Activated B cell treated with CpG ODN at 0.5 μM for 24 hours (primary cell): ENCODE measurements around the gene DAPK1. TPM values are rescaled to one million over a fixed set of nuclear protein-coding genes. Genes with fewer than 3 reads are reported as not detected.

Experiments
- ATAC-seq: fragments of 200-7000 bp; cut with Tn5 transposase; one replicate; pipeline ENCODE4 v1.10.0; 2021; ENCODE audit warnings: low read depth, mild to moderate bottlenecking, moderate library complexity
- CTCF ChIA-PET: fragments of 350-600 bp; sonication (Branson Sonifier 250); formaldehyde crosslinking; loops from one replicate; lab custom pipeline; 2021; ENCODE audit warnings: antibody characterized with exemption; lab: Charles Lee
- POLR2A ChIA-PET: fragments of 350-600 bp; sonication (Branson Sonifier 250); formaldehyde crosslinking; loops from one replicate; lab custom pipeline; 2021; ENCODE audit warnings: antibody characterized with exemption; lab: Charles Lee
- DNase-seq: peaks from one replicate; pipeline ENCODE4 v3.0.0; 2022
- H3K27ac Mint-ChIP-seq: one replicate; pipeline ENCODE4 v1.8.0; 2020; ENCODE audit warnings: mixed read lengths
- H3K27me3 Mint-ChIP-seq: one replicate; pipeline ENCODE4 v1.8.0; 2021; ENCODE audit warnings: mixed read lengths
- H3K36me3 Mint-ChIP-seq: one replicate; pipeline ENCODE4 v1.8.0; 2021; ENCODE audit warnings: low read depth, mixed read lengths
- H3K4me1 Mint-ChIP-seq: one replicate; pipeline ENCODE4 v1.8.0; 2021; ENCODE audit warnings: mixed read lengths
- H3K4me3 Mint-ChIP-seq: one replicate; pipeline ENCODE4 v1.8.0; 2020; ENCODE audit warnings: mild to moderate bottlenecking, mixed read lengths
- H3K9me3 Mint-ChIP-seq: one replicate; pipeline ENCODE4 v1.8.0; 2020; ENCODE audit warnings: mixed read lengths
- intact Hi-C: fragments of 100-400 bp; cut with micrococcal nuclease; formaldehyde crosslinking; loops from one replicate; pipeline ENCODE4 v1.15.1; 2024
- total RNA-seq: library from RNA; stranded (reverse); gene quantifications from 2 replicates; pipeline ENCODE4 v1.2.3, GENCODE V29; 2022
- TF ChIP-seq, protein P1 (sequence below): fragments of 200-600 bp; IDR thresholded peaks from one replicate; pipeline ENCODE4 v1.8.0; 2022; ENCODE audit warnings: antibody characterized with exemption, mild to moderate bottlenecking

Gene DAPK1
- total RNA-seq, 1 donor from 2014 or later, result 1.0 TPM

DNA sequence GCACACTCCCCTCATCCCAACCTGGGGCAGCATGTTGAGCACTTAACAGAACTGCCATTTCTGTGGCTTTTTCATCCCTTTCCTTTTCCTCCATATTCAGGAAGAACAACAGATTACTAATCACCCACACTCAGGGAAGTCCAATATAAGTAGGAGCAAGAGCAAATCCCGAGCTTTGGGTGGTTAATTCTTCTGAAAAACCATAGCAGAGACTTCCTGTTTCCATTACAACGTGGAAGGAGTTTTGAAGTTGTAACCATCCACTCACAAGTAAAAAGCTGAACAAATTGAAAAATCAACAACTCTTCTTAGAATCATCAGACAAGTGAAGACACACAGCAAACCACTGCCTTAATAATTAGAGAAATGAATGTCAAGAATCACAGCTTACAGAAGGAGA is 236.4 kb downstream of the DAPK1 start:
- intact Hi-C loops, result no loop called here
- ATAC-seq (no peak), DNase-seq (no peak)
- Mint-ChIP-seq H3K27ac (no peak overlapping the region), H3K4me1 (no peaks in the 10 kb centered on the region), H3K36me3 (no peaks in the 10 kb centered on the region), H3K9me3 (peaks cover 5% of the 10 kb centered on the region), H3K4me3 (no peak overlapping the region), H3K27me3 (peaks cover 16% of the 10 kb centered on the region)
- POLR2A ChIA-PET, result no interaction called here
- TF ChIP-seq, protein P1, sequence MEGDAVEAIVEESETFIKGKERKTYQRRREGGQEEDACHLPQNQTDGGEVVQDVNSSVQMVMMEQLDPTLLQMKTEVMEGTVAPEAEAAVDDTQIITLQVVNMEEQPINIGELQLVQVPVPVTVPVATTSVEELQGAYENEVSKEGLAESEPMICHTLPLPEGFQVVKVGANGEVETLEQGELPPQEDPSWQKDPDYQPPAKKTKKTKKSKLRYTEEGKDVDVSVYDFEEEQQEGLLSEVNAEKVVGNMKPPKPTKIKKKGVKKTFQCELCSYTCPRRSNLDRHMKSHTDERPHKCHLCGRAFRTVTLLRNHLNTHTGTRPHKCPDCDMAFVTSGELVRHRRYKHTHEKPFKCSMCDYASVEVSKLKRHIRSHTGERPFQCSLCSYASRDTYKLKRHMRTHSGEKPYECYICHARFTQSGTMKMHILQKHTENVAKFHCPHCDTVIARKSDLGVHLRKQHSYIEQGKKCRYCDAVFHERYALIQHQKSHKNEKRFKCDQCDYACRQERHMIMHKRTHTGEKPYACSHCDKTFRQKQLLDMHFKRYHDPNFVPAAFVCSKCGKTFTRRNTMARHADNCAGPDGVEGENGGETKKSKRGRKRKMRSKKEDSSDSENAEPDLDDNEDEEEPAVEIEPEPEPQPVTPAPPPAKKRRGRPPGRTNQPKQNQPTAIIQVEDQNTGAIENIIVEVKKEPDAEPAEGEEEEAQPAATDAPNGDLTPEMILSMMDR, result no peak
- CTCF ChIA-PET, result no interaction called here

DNA sequence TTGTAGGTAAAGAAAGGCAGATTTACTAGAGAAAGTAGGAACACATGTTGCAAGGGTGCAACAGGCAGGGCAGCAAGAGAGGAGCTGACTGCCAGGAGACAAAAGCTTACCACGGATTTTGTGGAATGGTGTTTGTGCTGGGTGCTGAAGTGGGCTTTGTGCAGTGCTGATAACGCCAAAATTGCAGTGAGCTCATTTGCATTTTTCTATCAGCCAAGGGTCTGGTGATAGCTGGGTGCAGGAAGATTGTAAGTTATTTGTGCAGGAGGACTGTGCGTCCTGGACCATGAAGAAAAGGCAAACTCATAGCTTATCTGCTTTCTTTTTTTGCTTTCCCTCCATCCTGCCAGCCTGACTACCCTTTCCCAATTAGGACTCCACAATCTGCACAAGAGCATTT is 241.9 kb downstream of the DAPK1 start:
- Mint-ChIP-seq H3K4me3 (no peak overlapping the region), H3K27me3 (peaks cover 7% of the 10 kb centered on the region), H3K36me3 (no peaks in the 10 kb centered on the region), H3K9me3 (peaks cover 5% of the 10 kb centered on the region), H3K4me1 (no peaks in the 10 kb centered on the region), H3K27ac (no peak overlapping the region)
- intact Hi-C loops, result no loop called here
- TF ChIP-seq, protein P1, result no peak
- no peak for ATAC-seq
- no peak for DNase-seq
- POLR2A ChIA-PET, result no interaction called here
- CTCF ChIA-PET, result no interaction called here

DNA sequence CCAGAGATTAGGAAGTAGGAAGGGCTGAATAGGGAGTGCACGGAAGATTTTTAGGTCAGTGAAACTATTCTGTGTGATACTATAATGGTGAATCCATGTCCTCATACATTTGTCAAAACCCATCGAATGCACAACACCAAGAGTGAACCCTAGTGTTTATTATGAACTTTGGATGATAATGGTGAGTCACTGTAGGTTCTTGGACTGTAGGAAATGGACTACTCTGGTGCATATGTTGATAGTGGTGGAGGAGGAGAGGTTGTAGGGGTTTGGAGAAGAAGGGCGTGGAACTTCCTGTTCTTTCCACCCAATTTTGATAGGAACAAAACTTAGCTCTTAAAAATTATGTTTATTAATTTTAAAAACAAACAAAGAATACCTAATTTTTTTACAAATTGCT is 242.5 kb downstream of the DAPK1 start:
- TF ChIP-seq, protein P1, result no peak
- no peak overlapping the region for H3K27ac Mint-ChIP-seq
- CTCF ChIA-PET, result no interaction called here
- DNase-seq (no peak), ATAC-seq (no peak)
- no peak overlapping the region for H3K4me3 Mint-ChIP-seq
- H3K4me1 Mint-ChIP-seq, result no peaks in the 10 kb centered on the region
- no peaks in the 10 kb centered on the region for H3K36me3 Mint-ChIP-seq
- POLR2A ChIA-PET, result no interaction called here
- H3K27me3 Mint-ChIP-seq, result peaks cover 7% of the 10 kb centered on the region
- peaks cover 5% of the 10 kb centered on the region for H3K9me3 Mint-ChIP-seq
- intact Hi-C loops, result no loop called here

DNA sequence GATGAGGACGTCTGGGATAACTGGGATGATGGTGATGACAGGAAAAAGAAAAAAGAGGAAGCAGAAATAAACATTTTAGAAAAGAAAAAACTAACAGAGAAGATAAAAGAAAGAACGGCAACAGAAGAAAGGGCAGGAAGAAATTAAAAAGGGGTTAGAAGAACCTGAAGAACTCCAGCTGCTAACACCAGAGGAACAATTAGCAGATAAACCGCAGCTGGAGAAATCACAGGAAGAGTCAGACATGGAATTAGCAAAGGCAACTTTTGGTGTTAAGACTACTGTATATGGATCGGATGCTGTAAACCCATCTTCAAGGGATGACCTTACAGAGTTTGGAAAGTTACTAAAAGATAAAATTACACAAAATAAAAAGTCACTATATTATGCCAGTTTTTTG is 243.7 kb downstream of the DAPK1 start:
- ChIA-PET POLR2A (no interaction called here), CTCF (no interaction called here)
- peaks cover 4% of the 10 kb centered on the region for H3K27me3 Mint-ChIP-seq
- H3K36me3 Mint-ChIP-seq, result no peaks in the 10 kb centered on the region
- no peak overlapping the region for H3K27ac Mint-ChIP-seq
- ATAC-seq, result no peak
- H3K9me3 Mint-ChIP-seq, result peaks cover 5% of the 10 kb centered on the region
- TF ChIP-seq, protein P1, result no peak
- intact Hi-C loops, result no loop called here
- no peaks in the 10 kb centered on the region for H3K4me1 Mint-ChIP-seq
- DNase-seq, result no peak
- no peak overlapping the region for H3K4me3 Mint-ChIP-seq

DNA sequence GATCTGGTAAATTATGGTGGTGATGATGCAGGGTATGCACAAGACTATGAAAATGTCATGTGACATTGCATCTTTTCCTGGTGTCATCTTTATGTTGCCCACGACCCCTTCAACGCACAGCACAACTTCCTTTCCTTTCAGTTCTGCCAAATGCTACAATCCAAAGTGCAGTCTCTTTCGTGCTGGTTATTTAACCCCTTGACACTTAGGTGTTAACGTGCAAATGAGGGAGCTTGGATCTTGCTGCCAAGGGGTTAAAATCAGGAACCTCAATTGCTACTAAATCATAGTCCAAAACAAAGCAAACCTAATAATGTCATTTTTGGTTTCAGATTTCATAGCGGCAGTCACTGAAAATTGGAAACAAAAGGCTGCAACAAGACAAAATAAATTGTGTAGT is 244.2 kb downstream of the DAPK1 start:
- POLR2A ChIA-PET, result no interaction called here
- no peak for ATAC-seq

More for the DNA sequence above, 244.2 kb downstream of the DAPK1 start:
- Mint-ChIP-seq H3K9me3 (peaks cover 5% of the 10 kb centered on the region), H3K27me3 (peaks cover 4% of the 10 kb centered on the region), H3K4me3 (no peak overlapping the region), H3K4me1 (no peaks in the 10 kb centered on the region), H3K27ac (no peak overlapping the region), H3K36me3 (no peaks in the 10 kb centered on the region)
- CTCF ChIA-PET, result no interaction called here
- intact Hi-C loops, result no loop called here
- TF ChIP-seq, protein P1, result no peak
- DNase-seq, result no peak
